Measurements from ENCODE around the gene MED26.

MED26 gene

GRCh38 chr19:16535381-16535780 lies 92.6 kb downstream of the MED26 start:
- DNase-seq: no peak

- DNase-seq: no peak
Observed at GRCh38 chr19:16532440-16533234, 95.4 kb downstream of the MED26 start.

- no peak for DNase-seq
Observed at GRCh38 chr19:16531380-16531669, 96.7 kb downstream of the MED26 start.

- no peak for DNase-seq
Observed at GRCh38 chr19:16530540-16531379, 97.2 kb downstream of the MED26 start.

GRCh38 chr19:16529466-16530144 lies 98.4 kb downstream of the MED26 start:
- DNase-seq: no peak

- no peak for DNase-seq
Observed at GRCh38 chr19:16527971-16528521, 100.0 kb downstream of the MED26 start.

GRCh38 chr19:16527334-16527935 lies 100.6 kb downstream of the MED26 start:
- no peak for DNase-seq

GRCh38 chr19:16525751-16526481 lies 102.1 kb downstream of the MED26 start:
- no peak for DNase-seq

GRCh38 chr19:16524991-16525734 lies 102.8 kb downstream of the MED26 start:
- no peak for DNase-seq
